Adipocyte (in vitro differentiated cells): ENCODE measurements around the gene B3GAT3.
A peak's percentile ranks its signal among the peaks of the same experiment; 100 is the strongest.

Experiments used
- DNase-seq: peaks from one replicate; pipeline ENCODE4 v3.0.0-alpha.2; 2015; ENCODE audit warnings: low read depth
- H3K27me3 ChIP-seq: replicated peaks from 2 replicates; pipeline ENCODE4 v1.7.0; 2013; ENCODE audit warnings: mild to moderate bottlenecking, low read length, moderate library complexity; ENCODE audit not compliant: control insufficient read depth, insufficient read depth
- H3K36me3 ChIP-seq: 2 replicates; pipeline ENCODE4 v1.7.0; 2013; ENCODE audit warnings: low read length, mild to moderate bottlenecking, moderate library complexity; ENCODE audit not compliant: control insufficient read depth, insufficient read depth, severe bottlenecking
- H3K4me1 ChIP-seq: 2 replicates; pipeline ENCODE4 v1.7.0; 2013; ENCODE audit warnings: mild to moderate bottlenecking, low read length, moderate library complexity; ENCODE audit not compliant: control insufficient read depth, insufficient read depth
- H3K4me3 ChIP-seq: 2 replicates; pipeline ENCODE4 v1.7.0; 2013; ENCODE audit warnings: mild to moderate bottlenecking, low read length, moderate library complexity
- H3K9ac ChIP-seq: 2 replicates; pipeline ENCODE4 v1.7.0; 2013; ENCODE audit warnings: mild to moderate bottlenecking, low read length, moderate library complexity
- H3K9me3 ChIP-seq: 2 replicates; pipeline ENCODE4 v1.7.0; 2013; ENCODE audit warnings: mild to moderate bottlenecking, low read length, moderate library complexity; ENCODE audit not compliant: control insufficient read depth

The B3GAT3 gene

GRCh38 chr11:62621567-62622470 lies at the start of gene B3GAT3:
TSS of gene B3GAT3 (minus strand) at chr11:62621986. CDS start at chr11:62621947, 39 bp downstream.
- Histone ChIP-seq H3K36me3 (peaks cover 22% of the 10 kb centered on the region), H3K27me3 (no peaks in the 10 kb centered on the region), H3K9ac (peak within 1 kb of the TSS; percentile 97), H3K4me3 (peak within 1 kb of the TSS; percentile 93), H3K9me3 (no peaks in the 10 kb centered on the region), H3K4me1 (peaks cover 22% of the 10 kb centered on the region)
- peak; percentile 99 for DNase-seq

- Histone ChIP-seq H3K4me3 (peak overlapping the region; percentile 92), H3K9me3 (no peaks in the 10 kb centered on the region), H3K4me1 (peaks cover 41% of the 10 kb centered on the region), H3K27me3 (no peaks in the 10 kb centered on the region), H3K9ac (peak overlapping the region; percentile 96), H3K36me3 (peaks cover 31% of the 10 kb centered on the region)
- no peak for DNase-seq
These were observed 49.4 kb upstream of the B3GAT3 start for GRCh38 chr11:62671236-62671607.

GRCh38 chr11:62669420-62670161 lies 47.8 kb upstream of the B3GAT3 start:
- H3K4me1 ChIP-seq: peaks cover 44% of the 10 kb centered on the region
- peaks cover 30% of the 10 kb centered on the region for H3K36me3 ChIP-seq
- no peaks in the 10 kb centered on the region for H3K27me3 ChIP-seq
- no peaks in the 10 kb centered on the region for H3K9me3 ChIP-seq
- H3K9ac ChIP-seq: peak overlapping the region; percentile 96
- DNase-seq: no peak
- H3K4me3 ChIP-seq: peak overlapping the region; percentile 92

GRCh38 chr11:62667460-62667859 lies 45.7 kb upstream of the B3GAT3 start:
- H3K4me3 ChIP-seq: peak overlapping the region; percentile 98
- DNase-seq: no peak

GRCh38 chr11:62666259-62666926 lies 44.6 kb upstream of the B3GAT3 start:
- Histone ChIP-seq H3K9ac (peak overlapping the region; percentile 94), H3K36me3 (peaks cover 39% of the 10 kb centered on the region), H3K4me1 (peaks cover 27% of the 10 kb centered on the region), H3K27me3 (no peaks in the 10 kb centered on the region), H3K4me3 (peak overlapping the region; percentile 98), H3K9me3 (no peaks in the 10 kb centered on the region)
- DNase-seq: no peak

More at GRCh38 chr11:62667460-62667859, 45.7 kb upstream of the B3GAT3 start:
- no peaks in the 10 kb centered on the region for H3K9me3 ChIP-seq
- no peaks in the 10 kb centered on the region for H3K27me3 ChIP-seq
- peaks cover 30% of the 10 kb centered on the region for H3K36me3 ChIP-seq
- peak overlapping the region; percentile 94 for H3K9ac ChIP-seq
- peaks cover 28% of the 10 kb centered on the region for H3K4me1 ChIP-seq

GRCh38 chr11:62665599-62666258 lies 43.9 kb upstream of the B3GAT3 start:
- peak overlapping the region; percentile 98 for H3K4me3 ChIP-seq
- peaks cover 27% of the 10 kb centered on the region for H3K4me1 ChIP-seq
- DNase-seq: peak; percentile 77
- H3K9ac ChIP-seq: peak overlapping the region; percentile 94
- H3K27me3 ChIP-seq: no peaks in the 10 kb centered on the region
- H3K36me3 ChIP-seq: peaks cover 42% of the 10 kb centered on the region
- no peaks in the 10 kb centered on the region for H3K9me3 ChIP-seq

GRCh38 chr11:62665075-62665598 lies 43.4 kb upstream of the B3GAT3 start, which contains the start of the genes C11orf98 and CSKMT:
TSS of gene C11orf98 (minus strand) at chr11:62665210. CDS start at chr11:62665169, 41 bp downstream.
TSS of gene CSKMT (plus strand) at chr11:62665312. CDS start at chr11:62665880, 568 bp downstream.
- peak; percentile 97 for DNase-seq
- H3K9ac ChIP-seq: peak within 1 kb of the TSS; percentile 94
- peaks cover 24% of the 10 kb centered on the region for H3K4me1 ChIP-seq
- H3K27me3 ChIP-seq: no peaks in the 10 kb centered on the region
- no peaks in the 10 kb centered on the region for H3K9me3 ChIP-seq
- peaks cover 42% of the 10 kb centered on the region for H3K36me3 ChIP-seq
- peak within 1 kb of the TSS; percentile 98 for H3K4me3 ChIP-seq

- peaks cover 21% of the 10 kb centered on the region for H3K4me1 ChIP-seq
- H3K4me3 ChIP-seq: peak overlapping the region; percentile 98
- peak overlapping the region; percentile 94 for H3K9ac ChIP-seq
- H3K27me3 ChIP-seq: no peaks in the 10 kb centered on the region
- H3K9me3 ChIP-seq: no peaks in the 10 kb centered on the region
- DNase-seq: no peak
- H3K36me3 ChIP-seq: peaks cover 42% of the 10 kb centered on the region
These were observed 42.8 kb upstream of the B3GAT3 start for GRCh38 chr11:62664405-62665074.

GRCh38 chr11:62656796-62657429 lies 35.1 kb upstream of the B3GAT3 start:
- DNase-seq: peak; percentile 41

More at GRCh38 chr11:62656796-62657429, 35.1 kb upstream of the B3GAT3 start:
- H3K4me1 ChIP-seq: peaks cover 8% of the 10 kb centered on the region
- H3K27me3 ChIP-seq: no peaks in the 10 kb centered on the region
- H3K9ac ChIP-seq: no peak overlapping the region
- no peaks in the 10 kb centered on the region for H3K9me3 ChIP-seq
- H3K4me3 ChIP-seq: no peak overlapping the region
- peaks cover 7% of the 10 kb centered on the region for H3K36me3 ChIP-seq
